ENCODE measurements around the gene PIGU.

- no peak for TF ChIP-seq CTCF (conservative IDR thresholded peaks at IDR 0.05; ENCODE audit: low read length)
- no peak for TF ChIP-seq EZH2phosphoT487 (IDR thresholded peaks at IDR 0.05; ENCODE audit: borderline replicate concordance, low read depth, low read length)
Observed at GRCh38 chr20:34582221-34582620, 94.7 kb downstream of the PIGU start.

All from OCI-LY7 (cell line).